Caki2 (cell line): ENCODE results near the gene NOVA1. TPM values are rescaled to one million over a fixed set of nuclear protein-coding genes. Genes with fewer than 3 reads are reported as not detected.

ENCODE experiments used
- DNase-seq: peaks from one replicate; pipeline ENCODE4 v3.0.0-alpha.2; 2015; ENCODE audit warnings: low read depth
- in situ Hi-C: cut with HindIII; loops from 2 replicates; pipeline ENCODE4 v1.10.0; 2016; ENCODE audit warnings: low sequenced_read_pairs, low pct_unique_long_range_greater_than_20kb, mixed read lengths
- total RNA-seq: library from RNA; depleted of rRNA; stranded (reverse); fragments of >200 nt; shearing (Covaris generic); gene quantifications from 2 replicates; pipeline ENCODE4 v1.2.3, GENCODE V29; 2014; ENCODE audit warnings: low replicate concordance

Gene NOVA1
- total RNA-seq, 1 experiment from 2014 or later, result 2.3 TPM

DNA sequence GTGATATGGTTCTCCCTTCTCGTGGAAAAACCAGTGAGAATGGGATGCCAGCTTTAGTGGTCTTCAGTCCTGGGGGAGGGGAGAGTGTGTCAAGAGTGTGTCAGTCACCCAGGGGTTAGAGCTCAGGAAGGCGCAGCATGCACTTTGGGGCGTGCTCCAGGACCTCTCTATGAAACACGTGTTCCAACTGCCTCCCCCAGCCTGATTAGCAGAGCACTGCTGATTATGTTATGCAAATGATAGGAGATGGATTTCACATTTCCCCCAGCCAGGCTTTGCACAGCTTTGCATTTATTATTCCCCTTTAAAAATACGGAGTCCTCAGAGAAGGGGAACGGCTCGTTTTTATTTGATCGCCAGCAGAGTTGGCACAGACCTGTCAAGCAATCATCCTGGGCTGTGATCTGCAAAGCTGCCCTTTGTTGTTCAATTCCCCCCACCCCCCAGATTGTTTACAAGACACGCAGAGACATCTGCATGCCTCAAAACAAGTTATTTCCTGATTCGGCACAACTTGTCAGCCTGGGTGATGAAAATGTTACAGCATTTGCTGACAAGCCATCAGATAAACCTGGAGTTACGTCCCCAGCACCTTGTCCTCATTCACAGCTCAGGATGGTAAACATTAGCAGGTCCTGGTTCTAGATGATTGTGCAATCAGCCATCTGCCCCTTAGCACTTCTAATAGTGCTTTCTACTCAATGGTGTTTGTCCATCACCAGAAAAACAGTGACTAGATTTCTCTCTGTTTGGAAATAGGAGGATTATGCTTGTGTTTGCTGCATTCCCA lies 196.5 kb downstream of the NOVA1 start:
- no peak for DNase-seq
- in situ Hi-C loops, result no loop called here

DNA sequence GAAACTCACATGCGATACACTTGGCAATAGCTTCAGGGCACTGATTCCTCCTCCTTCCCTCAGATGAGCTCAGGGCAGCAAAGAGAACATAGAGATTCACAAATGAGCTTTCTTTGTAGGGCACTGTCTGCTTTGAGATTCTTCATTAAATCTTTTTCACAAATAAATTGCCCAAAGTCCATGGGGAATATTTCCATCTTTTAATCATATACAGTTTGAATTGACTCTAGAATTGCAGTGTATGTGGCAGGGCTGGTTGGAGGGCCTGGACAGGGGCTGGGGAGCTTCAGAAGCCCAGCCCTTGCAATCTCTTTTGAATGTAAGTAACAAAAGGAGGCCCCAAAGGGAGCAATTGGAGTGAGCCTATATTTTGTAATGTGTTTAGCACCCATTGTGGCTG lies 197.5 kb downstream of the NOVA1 start:
- in situ Hi-C loops, result no loop called here
- no peak for DNase-seq

DNA sequence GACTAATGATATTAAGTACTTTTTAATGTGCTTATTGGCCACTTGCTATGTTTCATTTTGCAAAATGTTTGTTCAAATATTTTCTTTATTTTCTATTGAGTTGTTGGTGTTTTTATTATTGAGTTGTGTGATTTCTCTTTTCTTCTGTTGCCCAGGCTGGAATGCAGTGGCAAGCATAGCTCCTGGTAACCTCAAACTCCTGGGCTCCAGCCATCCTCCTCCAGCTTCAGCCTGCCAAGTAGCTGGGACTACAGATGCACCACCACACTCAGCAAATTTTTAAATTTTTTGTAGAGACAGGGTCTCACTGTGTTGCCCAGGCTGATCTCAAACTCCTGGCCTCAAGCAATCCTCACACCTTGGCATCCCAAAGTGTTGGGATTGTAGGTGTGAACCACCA lies 199.2 kb downstream of the NOVA1 start:
- in situ Hi-C loops, result no loop called here
- DNase-seq, result no peak
